ENCODE results near the gene MXRA5.
"Not testable (repeated sequence)": the region's sequence is repeated elsewhere in the genome, so short reads cannot be mapped to it uniquely, and the experiment has no call there.

The MXRA5 gene, protein sequence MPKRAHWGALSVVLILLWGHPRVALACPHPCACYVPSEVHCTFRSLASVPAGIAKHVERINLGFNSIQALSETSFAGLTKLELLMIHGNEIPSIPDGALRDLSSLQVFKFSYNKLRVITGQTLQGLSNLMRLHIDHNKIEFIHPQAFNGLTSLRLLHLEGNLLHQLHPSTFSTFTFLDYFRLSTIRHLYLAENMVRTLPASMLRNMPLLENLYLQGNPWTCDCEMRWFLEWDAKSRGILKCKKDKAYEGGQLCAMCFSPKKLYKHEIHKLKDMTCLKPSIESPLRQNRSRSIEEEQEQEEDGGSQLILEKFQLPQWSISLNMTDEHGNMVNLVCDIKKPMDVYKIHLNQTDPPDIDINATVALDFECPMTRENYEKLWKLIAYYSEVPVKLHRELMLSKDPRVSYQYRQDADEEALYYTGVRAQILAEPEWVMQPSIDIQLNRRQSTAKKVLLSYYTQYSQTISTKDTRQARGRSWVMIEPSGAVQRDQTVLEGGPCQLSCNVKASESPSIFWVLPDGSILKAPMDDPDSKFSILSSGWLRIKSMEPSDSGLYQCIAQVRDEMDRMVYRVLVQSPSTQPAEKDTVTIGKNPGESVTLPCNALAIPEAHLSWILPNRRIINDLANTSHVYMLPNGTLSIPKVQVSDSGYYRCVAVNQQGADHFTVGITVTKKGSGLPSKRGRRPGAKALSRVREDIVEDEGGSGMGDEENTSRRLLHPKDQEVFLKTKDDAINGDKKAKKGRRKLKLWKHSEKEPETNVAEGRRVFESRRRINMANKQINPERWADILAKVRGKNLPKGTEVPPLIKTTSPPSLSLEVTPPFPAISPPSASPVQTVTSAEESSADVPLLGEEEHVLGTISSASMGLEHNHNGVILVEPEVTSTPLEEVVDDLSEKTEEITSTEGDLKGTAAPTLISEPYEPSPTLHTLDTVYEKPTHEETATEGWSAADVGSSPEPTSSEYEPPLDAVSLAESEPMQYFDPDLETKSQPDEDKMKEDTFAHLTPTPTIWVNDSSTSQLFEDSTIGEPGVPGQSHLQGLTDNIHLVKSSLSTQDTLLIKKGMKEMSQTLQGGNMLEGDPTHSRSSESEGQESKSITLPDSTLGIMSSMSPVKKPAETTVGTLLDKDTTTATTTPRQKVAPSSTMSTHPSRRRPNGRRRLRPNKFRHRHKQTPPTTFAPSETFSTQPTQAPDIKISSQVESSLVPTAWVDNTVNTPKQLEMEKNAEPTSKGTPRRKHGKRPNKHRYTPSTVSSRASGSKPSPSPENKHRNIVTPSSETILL (N-terminal part only)

DNA sequence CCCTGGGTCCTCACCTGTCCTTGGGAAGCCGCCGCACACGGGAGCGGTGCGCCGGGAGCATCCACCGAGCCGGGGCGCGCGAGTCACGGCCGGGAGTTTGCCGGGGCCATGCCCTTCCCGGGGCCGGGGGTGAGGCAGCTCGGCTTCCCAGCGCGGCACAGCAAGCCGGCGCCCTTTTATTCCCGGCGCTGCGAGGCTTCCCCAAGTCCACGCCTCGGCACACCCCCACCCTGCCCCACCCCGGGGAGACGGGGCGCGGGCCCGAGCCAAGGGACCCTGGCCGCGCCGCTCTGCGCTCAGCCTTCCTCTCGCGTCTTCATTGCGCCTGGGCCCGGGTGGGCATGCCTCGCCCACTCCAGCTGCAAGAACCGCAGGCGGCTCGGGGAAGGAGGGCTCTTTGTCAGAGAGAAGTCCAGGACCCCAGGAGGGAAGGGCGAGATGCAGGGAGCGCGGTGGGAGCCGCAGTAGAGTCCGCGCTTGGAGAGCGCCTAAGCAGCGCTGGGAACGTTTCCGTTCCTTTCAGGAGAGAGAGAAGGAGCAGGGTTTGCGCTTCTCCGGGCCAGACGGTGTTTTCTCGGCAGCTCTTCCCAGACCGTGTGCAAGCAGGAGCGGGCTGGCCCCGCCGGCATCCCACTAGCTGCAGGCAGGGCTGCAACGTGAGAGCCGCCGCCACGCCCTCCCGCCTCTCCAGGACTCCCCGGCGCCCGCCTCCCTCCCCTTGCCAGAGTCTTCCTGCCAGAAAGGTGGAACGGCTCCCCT lies at the start of gene MXRA5:
Gene MXRA5 (minus strand): TSS at position 152 of the 759 bp plus-strand sequence. CDS start 2,819 bp downstream, outside the sequence.
- in situ Hi-C loops (cut with MboI; ENCODE audit: low sequenced_read_pairs), result no loop called here

DNA sequence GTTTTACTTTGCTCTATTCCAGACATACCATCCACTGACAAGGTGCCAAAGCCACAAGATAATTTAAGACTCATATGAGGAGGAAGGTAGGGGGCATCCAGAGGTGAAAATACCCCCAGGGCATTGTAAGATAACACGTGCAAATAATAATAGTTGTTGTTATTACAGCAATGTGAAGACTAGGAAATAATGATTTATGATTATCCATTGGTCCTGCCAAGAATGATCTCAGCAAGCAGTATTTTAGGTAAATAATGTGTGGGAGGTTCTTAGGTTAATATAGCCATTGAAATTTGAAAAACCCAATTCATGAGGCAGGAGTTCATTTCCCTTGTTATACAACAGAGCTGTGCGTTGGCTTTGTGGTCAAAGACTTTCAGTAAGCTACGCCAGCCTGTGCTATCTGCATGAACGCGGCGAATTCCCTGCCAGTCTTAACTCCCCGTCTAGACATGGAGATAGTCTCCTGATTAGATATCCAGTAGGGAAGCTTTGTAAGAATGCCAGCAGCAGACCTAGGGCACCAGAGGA lies 47.2 kb upstream of the MXRA5 start:
- in situ Hi-C loops (cut with MboI; ENCODE audit: low sequenced_read_pairs), result no loop called here

DNA sequence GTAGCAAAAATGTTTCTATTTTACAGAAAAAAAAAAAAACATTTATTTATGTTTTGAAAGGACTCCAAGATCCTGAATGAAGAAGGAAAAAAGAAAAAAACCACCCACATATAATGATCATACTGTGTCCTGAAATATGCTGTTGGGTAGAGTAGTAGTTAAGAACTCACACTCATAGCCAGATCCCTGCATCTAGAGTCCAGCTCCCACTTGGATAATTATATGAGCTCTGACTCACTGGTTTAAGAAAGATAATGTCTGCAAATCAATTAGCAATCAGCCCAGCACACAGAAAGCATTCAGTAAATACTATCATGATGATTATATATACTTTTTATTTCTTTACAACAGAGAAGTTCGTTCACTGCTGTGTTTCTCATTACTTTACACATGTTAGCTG lies 46.7 kb upstream of the MXRA5 start:
- in situ Hi-C loops (cut with MboI; ENCODE audit: low sequenced_read_pairs), result no loop called here

DNA sequence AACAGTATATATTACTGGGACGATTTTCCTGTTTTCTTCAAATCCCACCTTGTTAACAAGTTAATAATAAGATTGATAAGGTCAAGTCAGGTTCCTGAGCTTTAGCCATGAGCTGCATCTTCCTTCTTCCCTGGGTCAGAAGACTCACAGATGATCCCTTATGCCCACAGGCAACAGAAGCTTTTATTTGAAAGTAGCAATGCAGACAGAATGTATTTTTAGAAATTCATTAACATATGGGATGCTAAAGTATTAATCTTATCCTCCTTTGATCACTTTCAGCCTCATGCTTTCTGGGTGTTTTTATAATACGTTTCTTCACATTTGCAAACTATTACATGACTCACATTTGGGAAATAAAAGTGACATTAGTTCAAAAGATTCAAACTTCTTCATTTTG lies 42.0 kb upstream of the MXRA5 start:
- in situ Hi-C loops (cut with MboI; ENCODE audit: low sequenced_read_pairs), result no loop called here

DNA sequence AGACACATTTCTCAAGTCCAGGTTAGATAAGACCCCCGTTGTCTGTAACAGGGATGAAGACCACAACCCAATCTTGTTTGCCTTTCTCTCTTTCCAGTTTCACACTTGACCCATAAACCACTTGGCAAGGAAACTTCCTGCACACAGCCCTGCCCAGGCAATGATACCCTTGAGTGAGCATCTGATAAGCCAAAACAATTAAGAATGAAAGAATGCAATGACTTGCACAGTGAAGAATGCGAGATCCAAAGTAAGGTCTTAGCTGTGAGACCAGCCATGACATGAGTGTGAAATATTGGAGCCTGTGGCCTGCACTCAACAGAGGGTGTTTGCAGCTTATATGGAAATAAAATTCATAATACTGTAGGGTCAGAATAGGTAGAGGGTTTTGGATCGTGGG lies 37.9 kb upstream of the MXRA5 start:
- in situ Hi-C loops (cut with MboI; ENCODE audit: low sequenced_read_pairs), result no loop called here

DNA sequence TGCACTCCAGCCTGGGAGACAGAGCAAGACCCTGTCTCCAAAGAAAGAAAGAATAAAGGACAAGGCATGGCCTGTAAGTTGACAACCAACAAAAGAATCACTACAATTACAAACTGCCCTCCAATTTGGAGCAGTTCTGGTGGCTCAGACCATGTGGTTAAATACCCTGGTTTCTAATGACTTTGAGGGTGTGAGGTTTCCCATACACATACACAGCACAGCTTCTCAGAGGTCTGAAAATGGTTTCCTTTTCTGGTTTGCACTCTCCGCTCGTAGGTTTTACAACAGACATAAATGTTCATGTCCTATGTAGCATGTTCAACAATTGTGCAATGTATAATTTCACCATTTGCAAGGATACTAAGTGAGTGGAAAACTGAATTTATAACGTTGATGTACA lies 34.2 kb upstream of the MXRA5 start:
- in situ Hi-C loops (cut with MboI; ENCODE audit: low sequenced_read_pairs), result no loop called here

DNA sequence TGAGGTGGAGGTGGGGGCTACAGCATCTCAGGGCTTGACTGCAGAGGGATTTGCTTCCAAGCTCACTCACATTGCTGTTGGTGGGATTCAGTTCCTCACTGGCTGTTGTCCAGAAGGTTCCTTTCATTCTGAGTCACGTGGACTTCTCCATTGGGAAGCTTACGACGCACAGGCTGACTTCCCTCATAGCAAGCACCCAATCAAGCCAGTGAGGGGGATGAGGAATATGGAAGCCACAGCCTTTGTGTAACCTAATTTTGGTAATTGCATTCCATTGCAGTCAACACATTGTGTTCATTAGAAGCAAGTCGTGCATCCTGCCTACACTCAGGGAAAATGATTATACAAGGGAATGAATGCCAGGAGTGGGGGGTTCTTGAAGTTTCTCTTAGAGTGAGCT lies 32.7 kb upstream of the MXRA5 start:
- in situ Hi-C loops (cut with MboI; ENCODE audit: low sequenced_read_pairs), result no loop called here

DNA sequence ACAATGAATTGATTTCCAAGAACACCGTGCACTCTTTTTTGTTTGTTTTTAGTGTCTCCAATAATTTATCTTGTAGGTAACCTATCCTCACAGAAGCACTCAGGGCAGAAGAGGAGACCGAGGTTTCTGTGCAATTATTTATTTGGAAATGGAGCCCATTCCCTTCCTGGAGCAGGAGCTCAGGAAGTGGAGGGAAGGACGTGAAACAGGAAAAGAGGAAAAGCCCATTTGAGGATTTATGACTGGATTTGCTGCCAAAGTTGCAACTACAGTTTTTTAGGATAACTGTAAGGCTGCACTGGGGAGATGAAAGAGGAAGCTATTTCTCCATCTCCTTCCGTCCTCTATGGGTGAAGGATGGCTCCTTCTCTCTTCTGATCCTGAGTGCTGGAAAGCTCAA lies 31.7 kb upstream of the MXRA5 start:
- in situ Hi-C loops (cut with MboI; ENCODE audit: low sequenced_read_pairs), result no loop called here

DNA sequence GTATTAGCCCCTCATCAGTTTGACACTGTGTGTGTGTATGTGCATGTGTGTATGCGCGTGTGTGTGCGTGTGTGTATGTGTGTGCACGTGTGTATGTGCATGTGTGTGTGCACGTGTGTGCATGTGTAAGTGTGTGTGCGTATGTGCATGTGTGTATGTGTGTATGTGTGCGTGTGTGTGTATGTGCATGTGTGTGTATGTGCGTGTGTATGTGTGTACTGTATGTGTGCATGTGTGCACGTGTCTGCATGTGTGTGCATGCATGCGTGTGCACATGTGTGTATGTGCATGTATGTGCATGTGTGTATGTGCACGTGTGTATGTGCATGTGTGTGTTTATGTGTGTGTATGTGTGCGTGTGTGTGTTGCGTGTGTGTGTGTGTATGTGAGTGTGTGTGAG lies 31.1 kb upstream of the MXRA5 start:
- in situ Hi-C loops (cut with MboI; ENCODE audit: low sequenced_read_pairs), result no loop called here

DNA sequence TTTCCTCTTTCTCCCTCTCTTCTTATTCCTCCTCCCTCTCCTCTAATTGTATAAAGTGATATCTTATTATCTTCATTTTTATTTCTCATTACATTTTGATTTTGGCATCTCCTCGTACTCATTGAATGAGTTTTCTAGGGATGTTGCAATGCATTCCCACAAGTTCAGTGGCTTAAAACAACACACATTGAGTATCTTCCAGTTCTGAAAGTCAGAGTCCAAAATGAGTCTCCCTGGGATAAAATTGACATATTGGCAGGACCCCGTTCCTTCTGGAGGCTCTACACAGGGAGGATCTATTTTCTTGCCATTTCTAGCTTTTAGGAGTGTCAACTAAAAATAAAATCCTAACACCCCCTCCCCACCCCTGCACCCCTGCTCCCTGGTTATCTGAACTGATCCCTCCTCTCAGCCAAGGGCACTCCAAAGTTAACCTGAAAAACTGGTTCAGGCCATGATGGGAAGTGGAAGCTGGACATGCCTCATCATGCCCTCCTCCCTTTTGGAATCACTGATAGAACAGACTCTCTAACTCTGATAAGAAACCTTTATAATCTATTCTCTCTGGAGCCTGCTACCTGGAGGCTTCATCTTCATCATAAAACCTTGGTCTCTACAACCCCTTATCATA lies 29.5 kb upstream of the MXRA5 start:
- in situ Hi-C loops (cut with MboI; ENCODE audit: low sequenced_read_pairs), result not testable (repeated sequence)

DNA sequence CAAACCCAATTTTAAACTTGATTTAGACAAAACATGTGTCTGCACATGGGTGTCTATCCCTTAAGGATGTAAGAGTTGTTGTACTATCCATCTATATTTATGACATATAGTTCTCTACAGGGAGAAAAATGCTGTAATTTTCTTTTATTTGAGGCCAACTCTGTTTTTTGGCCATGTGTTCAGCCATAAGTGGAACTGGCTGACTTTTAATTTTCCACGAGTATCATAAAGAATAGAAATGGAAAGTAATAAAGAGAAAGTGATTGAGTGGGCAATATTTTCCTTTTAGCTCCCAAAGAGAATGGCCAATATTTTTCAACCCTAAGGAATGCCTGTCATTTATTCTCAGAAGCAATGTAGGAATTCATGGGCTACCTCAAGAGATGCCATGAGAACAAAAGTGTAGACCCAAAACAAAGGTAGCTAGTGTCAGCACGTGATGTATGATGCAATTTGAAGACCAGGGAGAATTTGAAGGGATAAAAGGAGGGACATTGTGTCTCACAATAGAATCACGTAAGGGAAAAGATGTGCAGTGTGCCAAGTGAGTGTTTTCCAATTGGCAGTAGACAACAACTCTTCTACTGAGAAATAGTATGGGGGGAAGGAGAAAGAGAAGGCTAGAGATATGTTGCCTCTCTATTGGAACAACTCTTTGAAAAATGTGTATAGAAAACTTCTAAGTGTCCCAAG lies 27.8 kb upstream of the MXRA5 start:
- in situ Hi-C loops (cut with MboI; ENCODE audit: low sequenced_read_pairs), result no loop called here

DNA sequence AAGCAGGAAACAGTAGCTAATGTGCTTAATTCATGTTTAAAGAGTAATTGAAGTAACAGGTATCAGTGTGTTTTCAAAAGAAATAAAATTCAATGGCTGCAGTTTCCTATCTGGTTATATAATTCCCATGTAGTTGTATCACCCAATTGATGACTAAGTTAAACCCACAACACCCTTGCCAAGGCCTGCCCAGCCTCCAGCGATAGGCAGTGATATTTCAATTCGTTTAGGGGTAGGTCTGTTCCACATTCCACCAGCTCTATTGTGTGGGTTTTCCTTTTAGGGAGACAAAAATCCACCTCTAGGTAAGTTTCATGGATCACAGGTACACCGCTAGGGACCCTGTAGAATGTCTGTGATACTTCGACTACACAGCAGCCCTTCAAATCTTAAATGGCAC lies 24.7 kb upstream of the MXRA5 start:
- in situ Hi-C loops (cut with MboI; ENCODE audit: low sequenced_read_pairs), result no loop called here

DNA sequence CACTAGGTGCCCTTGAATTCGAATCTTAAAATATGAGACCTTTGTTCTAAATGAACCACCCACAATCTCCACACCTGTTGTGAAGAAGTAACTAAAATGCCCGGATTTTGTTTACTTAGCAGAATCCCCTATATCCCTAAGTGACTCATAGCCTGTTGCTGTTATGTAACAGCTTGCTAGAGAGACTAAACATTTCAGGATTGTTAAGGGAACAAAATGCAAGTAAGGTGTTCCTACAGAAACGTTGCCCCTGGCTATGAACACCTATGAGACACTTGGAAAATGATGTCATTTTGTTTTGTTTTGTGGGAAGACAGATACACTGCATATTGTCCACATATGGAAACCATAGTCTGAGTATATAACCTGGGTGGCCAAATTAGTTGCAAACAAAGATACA lies 24.2 kb upstream of the MXRA5 start:
- in situ Hi-C loops (cut with MboI; ENCODE audit: low sequenced_read_pairs), result no loop called here

DNA sequence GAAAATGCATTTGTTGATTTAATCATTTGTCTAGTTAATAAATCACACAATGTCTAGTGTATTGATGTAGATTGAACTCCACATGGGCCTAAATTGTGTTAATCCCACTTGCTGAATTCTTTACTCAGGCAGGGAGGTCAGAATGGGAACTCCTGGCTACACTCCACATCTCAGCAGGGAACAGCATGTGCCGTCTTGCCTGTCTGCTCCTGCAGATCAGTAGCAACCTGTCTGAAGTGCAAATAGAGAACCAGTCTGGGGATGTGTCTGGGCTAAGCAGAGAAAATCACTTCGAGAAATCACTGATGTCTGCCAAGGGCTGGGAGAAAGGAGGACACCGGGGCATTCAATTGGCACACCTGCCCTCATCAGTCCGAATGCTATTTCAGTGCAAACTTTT lies 16.5 kb upstream of the MXRA5 start:
- in situ Hi-C loops (cut with MboI; ENCODE audit: low sequenced_read_pairs), result no loop called here

DNA sequence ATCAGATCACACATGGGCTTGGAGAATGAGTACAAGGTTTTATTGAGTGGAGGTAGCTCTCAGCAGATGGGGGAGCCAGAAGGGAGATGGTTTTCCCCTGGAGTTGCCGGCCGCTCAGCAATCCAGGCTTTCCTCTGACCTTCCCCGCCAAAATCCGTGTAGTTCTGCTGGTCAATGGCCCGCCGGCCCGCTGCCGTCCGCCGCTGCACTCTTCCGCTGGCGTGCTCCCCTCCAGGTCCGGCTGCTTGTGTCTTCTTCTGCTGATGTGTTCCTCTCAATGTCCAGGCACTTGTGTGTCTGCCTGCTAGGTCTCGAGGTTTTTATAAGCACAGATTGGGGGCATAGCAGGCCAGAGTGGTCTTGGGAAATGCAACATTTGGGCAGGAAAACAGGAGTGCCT lies 14.4 kb upstream of the MXRA5 start:
- in situ Hi-C loops (cut with MboI; ENCODE audit: low sequenced_read_pairs), result no loop called here

DNA sequence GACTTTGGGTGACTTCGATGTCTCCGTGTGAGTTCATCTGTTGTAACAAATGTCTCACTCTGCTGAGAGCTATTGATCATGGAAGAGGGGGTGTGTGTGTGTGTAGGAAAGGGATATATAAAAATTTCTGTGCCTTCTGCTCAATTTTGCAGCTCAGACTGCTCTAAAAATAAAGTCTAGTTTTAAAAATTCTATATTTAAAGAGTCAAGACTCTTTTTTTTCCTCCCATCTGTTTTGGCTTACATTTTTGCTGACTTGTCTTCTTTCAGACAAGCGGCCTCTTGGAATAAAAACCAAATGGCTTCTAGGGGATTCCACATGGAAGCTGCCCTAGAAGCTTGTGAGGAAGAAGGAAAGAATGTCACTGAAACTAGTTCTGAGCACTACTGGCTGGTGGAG lies 6.3 kb upstream of the MXRA5 start:
- in situ Hi-C loops (cut with MboI; ENCODE audit: low sequenced_read_pairs), result not testable (repeated sequence)

DNA sequence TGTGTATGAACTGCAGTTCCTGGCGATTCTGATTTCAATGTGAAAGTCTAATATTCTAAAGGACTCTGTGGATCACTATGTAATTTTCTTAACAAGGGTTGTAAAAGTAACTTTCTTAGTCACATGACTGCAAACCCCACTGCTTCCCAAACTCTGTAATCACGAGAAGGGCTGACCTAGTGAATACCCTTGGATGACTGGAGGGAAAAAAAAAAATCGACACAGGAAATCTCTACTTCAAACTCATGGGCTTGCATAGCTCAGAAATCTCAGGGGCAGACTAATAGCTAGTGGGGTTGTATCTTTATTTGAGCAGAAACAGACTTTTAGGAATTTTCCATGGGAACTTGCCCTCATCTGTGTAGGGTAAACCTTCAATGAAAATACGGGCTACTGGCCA lies 4.8 kb upstream of the MXRA5 start:
- in situ Hi-C loops (cut with MboI; ENCODE audit: low sequenced_read_pairs), result no loop called here

DNA sequence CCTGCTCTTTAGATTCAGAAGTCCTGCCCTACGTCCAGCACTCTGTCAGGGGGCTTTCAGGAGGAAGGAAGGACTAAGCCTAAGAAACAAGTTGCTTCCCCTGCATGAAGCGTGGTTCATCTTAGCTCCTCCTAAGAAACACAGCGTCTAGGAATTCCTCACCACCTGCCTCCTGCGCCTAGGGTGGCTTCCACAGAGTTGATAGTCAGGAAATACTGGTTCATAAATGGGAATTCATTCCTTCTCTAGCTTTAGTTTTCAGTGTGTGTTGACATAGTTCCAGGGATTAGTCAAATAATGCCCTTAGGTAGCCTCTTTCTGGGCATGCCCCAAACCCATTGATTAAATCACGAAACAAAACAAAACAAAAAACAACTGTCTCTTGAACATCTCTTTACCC lies 1.7 kb upstream of the MXRA5 start:
- in situ Hi-C loops (cut with MboI; ENCODE audit: low sequenced_read_pairs), result no loop called here

All from HL-60/S4 treated with phorbol 12-myristate 13-acetate at 8.2 ng/mL for 4 days and 3 days (cell line).